HepG2 (cell line): ENCODE data around the gene GUSB. TPM values are rescaled to one million over a fixed set of nuclear protein-coding genes. Genes with fewer than 3 reads are reported as not detected.

ENCODE experiments used
- ATM ChIP-seq: fragments of 450-650 bp; IDR thresholded peaks from 2 replicates; pipeline ENCODE4 v1.7.1; 2017; ENCODE audit warnings: mild to moderate bottlenecking, borderline replicate concordance
- EZH2 ChIP-seq: conservative IDR thresholded peaks from 2 replicates; pipeline ENCODE4 v1.6.1; 2012; ENCODE audit warnings: mild to moderate bottlenecking, low read depth, low read length, moderate library complexity
- GPN1 ChIP-seq: sonication (generic); formaldehyde crosslinking; IDR thresholded peaks from 2 replicates; pipeline ENCODE4 v1.5.1; 2020; ENCODE audit warnings: missing genetic modification reagents, borderline replicate concordance
- HNF4A ChIP-seq: sonication (generic); formaldehyde crosslinking; IDR thresholded peaks from 2 replicates; pipeline ENCODE4 v1.4.0; 2020; ENCODE audit warnings: missing genetic modification reagents
- HNRNPH1 ChIP-seq: fragments of 200-400 bp; formaldehyde crosslinking; optimal IDR thresholded peaks from 2 replicates; pipeline ENCODE3; 2017; ENCODE audit warnings: mild to moderate bottlenecking, low read depth, low read length
- HNRNPUL1 ChIP-seq: fragments of 200-400 bp; formaldehyde crosslinking; IDR thresholded peaks from 2 replicates; pipeline ENCODE4 v1.6.1; 2017; ENCODE audit warnings: low read depth, mild to moderate bottlenecking, low read length, moderate library complexity
- KLF15 ChIP-seq: sonication (generic); formaldehyde crosslinking; IDR thresholded peaks from 2 replicates; pipeline ENCODE4 v1.8.1; 2023; ENCODE audit warnings: borderline replicate concordance, mild to moderate bottlenecking, inconsistent platforms, missing genetic modification reagents, mixed read lengths
- MAFF ChIP-seq: IDR thresholded peaks from 2 replicates; pipeline ENCODE4 v1.6.1; 2011; ENCODE audit warnings: low read depth, low read length, improper control_type of control experiment
- MAFK ChIP-seq, 2 experiments: IDR thresholded peaks in 1 of 2; conservative IDR thresholded peaks in 1 of 2; 2 replicates each; pipeline ENCODE4 v1.6.1; 2011; ENCODE audit warnings: improper control_type of control experiment in 2 of 2, low read length in 2 of 2
- MEIS1 ChIP-seq: sonication (generic); formaldehyde crosslinking; IDR thresholded peaks from 2 replicates; pipeline ENCODE4 v1.9.0; 2021; ENCODE audit warnings: mild to moderate bottlenecking, missing genetic modification reagents, moderate library complexity, borderline replicate concordance
- MXI1 ChIP-seq: IDR thresholded peaks from 3 replicates; pipeline ENCODE4 v1.6.1; 2012; ENCODE audit warnings: low read depth, low read length, inconsistent platforms, borderline replicate concordance
- NFKBIZ ChIP-seq: IDR thresholded peaks from 2 replicates; pipeline ENCODE4 v1.6.1; 2018; ENCODE audit warnings: missing genetic modification reagents, missing compliant biosample characterization
- NONO ChIP-seq, 2 experiments: fragments of 450-650 bp in 1 of 2; sonication (generic) in 1 of 2; formaldehyde crosslinking in 1 of 2; IDR thresholded peaks in 1 of 2; conservative IDR thresholded peaks in 1 of 2; 2 replicates each; pipeline versions ENCODE4 v1.6.1 to v1.8.0; 2017 to 2022; ENCODE audit warnings: mild to moderate bottlenecking in 1 of 2, missing genetic modification reagents in 1 of 2, moderate library complexity in 1 of 2
- RFX3 ChIP-seq: IDR thresholded peaks from 2 replicates; pipeline ENCODE4 v1.6.1; 2016; ENCODE audit warnings: missing biosample characterization, missing genetic modification reagents
- SOX13 ChIP-seq, 3 experiments: fragments of 450-650 bp in 1 of 3; sonication (generic) in 1 of 3; formaldehyde crosslinking in 1 of 3; IDR thresholded peaks in 2 of 3; conservative IDR thresholded peaks in 1 of 3; 2 replicates each; pipeline versions ENCODE4 v1.5.0 to v1.6.1; 2016 to 2020; ENCODE audit warnings: antibody characterized with exemption in 1 of 3, mild to moderate bottlenecking in 1 of 3, missing compliant biosample characterization in 1 of 3, missing genetic modification reagents in 1 of 3, moderate library complexity in 1 of 3
- SRF ChIP-seq: IDR thresholded peaks from 2 replicates; pipeline ENCODE4 v1.6.1; 2011; ENCODE audit warnings: mild to moderate bottlenecking, low read depth, low read length, moderate library complexity
- ZNF274 ChIP-seq: sonication (generic); formaldehyde crosslinking; IDR thresholded peaks from 2 replicates; pipeline ENCODE4 v1.5.1; 2020; ENCODE audit warnings: mild to moderate bottlenecking, missing genetic modification reagents
- ZNF383 ChIP-seq: sonication (generic); formaldehyde crosslinking; IDR thresholded peaks from 2 replicates; pipeline ENCODE4 v1.4.0; 2020; ENCODE audit warnings: missing genetic modification reagents, mild to moderate bottlenecking, borderline replicate concordance
- ZNF672 ChIP-seq: sonication (generic); formaldehyde crosslinking; IDR thresholded peaks from 2 replicates; pipeline ENCODE4 v1.8.1; 2022; ENCODE audit warnings: missing genetic modification reagents
- polyA plus RNA-seq, 8 experiments: library from polyadenylated mRNA; depleted of rRNA in 3 of 8; stranded (reverse) in 7 of 8; unstranded in 1 of 8; fragments of >200 nt; fragmentation: Illumina TruSeq in 4 of 8; extraction: Trizol in 4 of 8; gene quantifications; 2 replicates each; pipeline versions ENCODE4 v1.2.1 to v1.2.3, GENCODE V29; 2011 to 2016; ENCODE audit warnings: low read depth in 4 of 8, missing spikeins in 1 of 8, mixed read lengths in 1 of 8; ENCODE audit not compliant: insufficient read depth in 1 of 8
- total RNA-seq, 5 experiments: library from RNA; depleted of rRNA; stranded (reverse); fragments of >200 nt; fragmentation: Illumina TruSeq; extraction: Trizol; gene quantifications; 2 replicates each; pipeline ENCODE4 v1.2.3, GENCODE V29; 2016; ENCODE audit warnings: low read depth in 1 of 5
- TF ChIP-seq, protein P1 (sequence below): sonication (generic); formaldehyde crosslinking; IDR thresholded peaks from 2 replicates; pipeline ENCODE4 v1.4.0; 2020; ENCODE audit warnings: low read depth, mild to moderate bottlenecking, missing genetic modification reagents
- TF ChIP-seq, protein P2 (sequence below): IDR thresholded peaks from 2 replicates; pipeline ENCODE4 v1.6.1; 2016; ENCODE audit warnings: control low read depth
- TF ChIP-seq, protein P3 (sequence below): IDR thresholded peaks from 2 replicates; pipeline ENCODE4 v1.6.1; 2018; ENCODE audit warnings: missing genetic modification reagents
- TF ChIP-seq, protein P4 (sequence below): sonication (generic); formaldehyde crosslinking; IDR thresholded peaks from 2 replicates; pipeline ENCODE4 v1.4.0; 2020; ENCODE audit warnings: missing genetic modification reagents; ENCODE audit errors: not compliant biosample characterization

The GUSB gene
- total and polyA plus RNA-seq, 2 of the 13 experiments (the other 11 are each of a cell fraction or from before 2014, with no cell fraction given): 18.8 to 60.0 TPM

DNA sequence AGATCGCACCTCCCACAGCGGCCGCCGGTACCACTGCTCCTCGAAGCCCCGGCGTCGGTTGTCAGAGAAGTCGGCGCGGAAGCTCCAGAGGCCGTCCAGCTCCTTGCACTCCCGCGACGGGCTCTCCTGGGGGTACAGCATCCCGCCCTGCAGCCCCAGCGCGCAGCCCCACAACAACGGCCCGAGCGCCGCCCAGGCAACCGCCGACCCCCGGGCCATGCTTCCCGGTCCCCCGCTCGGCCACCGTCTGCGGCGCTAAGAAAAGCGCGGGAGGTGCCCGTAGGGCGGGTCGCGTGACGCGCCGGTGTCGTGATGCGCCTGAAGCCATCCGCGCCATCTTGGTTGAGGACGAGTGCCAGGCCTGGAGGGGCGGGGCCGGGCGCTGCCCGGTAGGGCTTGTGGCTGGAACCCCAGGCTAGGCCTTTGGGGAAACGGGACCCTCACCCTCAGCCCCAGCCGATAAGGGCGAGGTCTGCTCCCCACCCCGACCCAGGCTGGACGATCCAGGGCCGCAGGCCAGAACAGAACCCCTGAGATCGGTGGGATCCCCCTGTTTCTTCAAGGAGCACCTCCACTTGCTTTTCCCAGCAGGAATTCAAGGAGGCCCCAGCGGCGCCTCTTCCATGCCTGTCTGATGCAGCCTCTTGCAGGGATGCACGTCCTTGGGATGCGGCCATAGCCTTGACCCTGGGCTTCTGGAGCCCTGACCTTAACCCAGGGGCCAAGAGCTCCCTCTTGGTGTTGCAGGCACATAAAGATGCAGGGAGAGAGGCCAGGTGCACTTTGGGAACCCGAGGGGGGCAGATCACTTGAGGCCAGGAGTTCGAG lies at the start of gene GUSB (continued):
- TF ChIP-seq NFKBIZ (CRISPR knock-in tag) (peak; percentile 88; the same call in 1 of the 2 replicates), MAFF (no peak), SOX13 (IDR thresholded peaks at IDR 0.05) (no peak), SOX13 (CRISPR knock-in tag; conservative IDR thresholded peaks at IDR 0.05 in 1 of 2, IDR thresholded peaks at IDR 0.05 in 1 of 2) (peak in 1 of 2 experiments; percentile 53; a peak in 2 of 4 replicates), ZNF383 (CRISPR knock-in tag) (peak; percentile 33; the same call in 1 of the 2 replicates), MEIS1 (CRISPR knock-in tag) (peak; percentile 87; the same call in 1 of the 2 replicates), ZNF274 (CRISPR knock-in tag) (peak; percentile 97), GPN1 (CRISPR knock-in tag) (no peak; the same call in 1 of the 2 replicates), SRF (no peak), ZNF672 (CRISPR knock-in tag) (no peak), MAFK (conservative IDR thresholded peaks at IDR 0.05 in 1 of 2, IDR thresholded peaks at IDR 0.05 in 1 of 2; ENCODE audit: low read length in 2 of 2) (no peak), NONO (IDR thresholded peaks at IDR 0.05) (no peak), NONO (CRISPR knock-in tag; conservative IDR thresholded peaks at IDR 0.05) (peak; percentile 97), HNF4A (CRISPR knock-in tag) (peak; percentile 35), HNRNPH1 (no peak), KLF15 (CRISPR knock-in tag) (peak; percentile 97), ATM (no peak), RFX3 (CRISPR knock-in tag) (0 out of 2 replicates have a peak, but pooled peaks have one; percentile 47), EZH2 (no peak), HNRNPUL1 (0 out of 2 replicates have a peak, but pooled peaks have one; percentile 54), MXI1 (peak; percentile 90; the same call in 2 of the 3 replicates)
- TF ChIP-seq, protein P1, sequence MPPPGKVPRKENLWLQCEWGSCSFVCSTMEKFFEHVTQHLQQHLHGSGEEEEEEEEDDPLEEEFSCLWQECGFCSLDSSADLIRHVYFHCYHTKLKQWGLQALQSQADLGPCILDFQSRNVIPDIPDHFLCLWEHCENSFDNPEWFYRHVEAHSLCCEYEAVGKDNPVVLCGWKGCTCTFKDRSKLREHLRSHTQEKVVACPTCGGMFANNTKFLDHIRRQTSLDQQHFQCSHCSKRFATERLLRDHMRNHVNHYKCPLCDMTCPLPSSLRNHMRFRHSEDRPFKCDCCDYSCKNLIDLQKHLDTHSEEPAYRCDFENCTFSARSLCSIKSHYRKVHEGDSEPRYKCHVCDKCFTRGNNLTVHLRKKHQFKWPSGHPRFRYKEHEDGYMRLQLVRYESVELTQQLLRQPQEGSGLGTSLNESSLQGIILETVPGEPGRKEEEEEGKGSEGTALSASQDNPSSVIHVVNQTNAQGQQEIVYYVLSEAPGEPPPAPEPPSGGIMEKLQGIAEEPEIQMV (CRISPR knock-in tag): peak; percentile 82; the same call in 1 of the 2 replicates
- TF ChIP-seq, protein P2, sequence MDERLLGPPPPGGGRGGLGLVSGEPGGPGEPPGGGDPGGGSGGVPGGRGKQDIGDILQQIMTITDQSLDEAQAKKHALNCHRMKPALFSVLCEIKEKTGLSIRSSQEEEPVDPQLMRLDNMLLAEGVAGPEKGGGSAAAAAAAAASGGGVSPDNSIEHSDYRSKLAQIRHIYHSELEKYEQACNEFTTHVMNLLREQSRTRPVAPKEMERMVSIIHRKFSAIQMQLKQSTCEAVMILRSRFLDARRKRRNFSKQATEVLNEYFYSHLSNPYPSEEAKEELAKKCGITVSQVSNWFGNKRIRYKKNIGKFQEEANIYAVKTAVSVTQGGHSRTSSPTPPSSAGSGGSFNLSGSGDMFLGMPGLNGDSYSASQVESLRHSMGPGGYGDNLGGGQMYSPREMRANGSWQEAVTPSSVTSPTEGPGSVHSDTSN: no peak
- TF ChIP-seq, protein P3, sequence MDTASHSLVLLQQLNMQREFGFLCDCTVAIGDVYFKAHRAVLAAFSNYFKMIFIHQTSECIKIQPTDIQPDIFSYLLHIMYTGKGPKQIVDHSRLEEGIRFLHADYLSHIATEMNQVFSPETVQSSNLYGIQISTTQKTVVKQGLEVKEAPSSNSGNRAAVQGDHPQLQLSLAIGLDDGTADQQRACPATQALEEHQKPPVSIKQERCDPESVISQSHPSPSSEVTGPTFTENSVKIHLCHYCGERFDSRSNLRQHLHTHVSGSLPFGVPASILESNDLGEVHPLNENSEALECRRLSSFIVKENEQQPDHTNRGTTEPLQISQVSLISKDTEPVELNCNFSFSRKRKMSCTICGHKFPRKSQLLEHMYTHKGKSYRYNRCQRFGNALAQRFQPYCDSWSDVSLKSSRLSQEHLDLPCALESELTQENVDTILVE (CRISPR knock-in tag): peak; percentile 92; the same call in 1 of the 2 replicates
- TF ChIP-seq, protein P4, sequence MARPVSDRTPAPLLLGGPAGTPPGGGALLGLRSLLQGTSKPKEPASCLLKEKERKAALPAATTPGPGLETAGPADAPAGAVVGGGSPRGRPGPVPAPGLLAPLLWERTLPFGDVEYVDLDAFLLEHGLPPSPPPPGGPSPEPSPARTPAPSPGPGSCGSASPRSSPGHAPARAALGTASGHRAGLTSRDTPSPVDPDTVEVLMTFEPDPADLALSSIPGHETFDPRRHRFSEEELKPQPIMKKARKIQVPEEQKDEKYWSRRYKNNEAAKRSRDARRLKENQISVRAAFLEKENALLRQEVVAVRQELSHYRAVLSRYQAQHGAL: peak; percentile 71
